Esophagus muscularis mucosa (tissue), 4 donors: ENCODE measurements around the gene IRF2BP2.

Source experiments
- CTCF ChIP-seq, 3 experiments: fragments of 200-600 bp in 2 of 3; fragments of 450-650 bp in 1 of 3; sonication (generic) in 2 of 3; IDR thresholded peaks; one replicate each; pipeline ENCODE4 v1.5.1; 2017 to 2019; ENCODE audit warnings: antibody characterized with exemption in 3 of 3, mild to moderate bottlenecking in 2 of 3, moderate library complexity in 1 of 3
- EP300 ChIP-seq: sonication (generic); formaldehyde crosslinking; IDR thresholded peaks from one replicate; pipeline ENCODE4 v1.6.1; 2017; ENCODE audit warnings: antibody characterized with exemption
- POLR2A ChIP-seq: fragments of 450-650 bp; IDR thresholded peaks from one replicate; pipeline ENCODE4 v1.6.1; 2017; ENCODE audit warnings: antibody characterized with exemption, moderate library complexity, mild to moderate bottlenecking, low read depth

DNA sequence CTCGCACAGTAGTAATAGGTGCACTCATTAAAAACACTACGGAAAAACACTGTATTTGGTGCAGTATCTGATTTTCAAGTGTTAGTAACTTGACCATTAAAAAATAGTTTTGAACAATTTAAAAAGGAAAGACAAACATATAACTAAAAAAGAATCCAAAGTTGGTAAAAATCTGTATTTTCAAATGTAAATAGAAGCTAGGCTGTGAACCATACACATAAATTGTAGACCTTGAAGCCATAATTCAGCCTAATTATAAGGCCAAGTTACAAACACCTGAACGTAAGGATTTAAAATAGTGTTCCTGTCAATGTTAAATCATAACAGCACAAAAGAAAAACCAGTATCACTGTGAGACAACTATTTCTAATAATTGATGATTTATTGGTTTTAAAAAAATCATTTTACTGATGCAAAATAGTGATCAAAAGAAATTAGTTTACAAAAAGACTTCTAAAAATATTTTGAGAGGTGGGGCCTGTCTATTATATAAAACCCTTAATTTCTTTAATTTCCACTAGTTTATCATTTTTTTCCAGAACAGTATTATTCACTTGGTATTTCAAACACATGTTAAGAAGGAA, 4.5 kb downstream of the IRF2BP2 start:
- no peak for TF ChIP-seq CTCF (IDR thresholded peaks at IDR 0.05)
- TF ChIP-seq POLR2A = no peak
- no peak for TF ChIP-seq EP300
